ENCODE measurements around the gene MRPL20. TPM values are rescaled to one million over a fixed set of nuclear protein-coding genes. Genes with fewer than 3 reads are reported as not detected.
A peak's percentile ranks its signal among the peaks of the same experiment; 100 is the strongest.
"Not testable (repeated sequence)": the region's sequence is repeated elsewhere in the genome, so short reads cannot be mapped to it uniquely, and the experiment has no call there.

The MRPL20 gene
- total RNA-seq, 2 donors from 2014 or later, result 160 to 218 TPM

DNA sequence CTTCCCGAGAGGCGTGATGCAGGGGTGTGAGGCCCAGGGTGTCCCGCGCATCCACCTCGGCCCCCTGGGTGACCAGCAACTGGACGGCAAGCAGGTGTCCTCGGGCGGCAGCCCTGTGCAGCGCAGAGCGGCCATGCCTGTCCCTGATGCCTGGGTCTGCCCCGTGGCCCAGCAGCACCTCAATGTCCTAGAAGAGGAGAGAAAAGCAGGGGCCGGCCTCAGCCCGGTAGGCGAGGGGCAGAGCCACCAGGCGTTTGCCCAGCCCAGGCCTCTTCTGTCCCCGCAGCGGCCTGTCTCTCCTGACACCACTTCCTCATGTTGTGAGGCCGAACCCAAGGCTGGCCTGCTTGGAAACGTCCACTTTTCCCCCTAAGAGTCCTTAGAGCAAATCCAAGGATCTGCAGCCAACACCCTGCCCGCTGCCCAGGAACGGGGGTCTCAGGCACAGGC, 12.3 kb upstream of the MRPL20 start:
- peak overlapping the region in 1 of 2 donors; percentile 50 for H3K4me3 ChIP-seq
- no peaks in the 10 kb centered on the region for H3K9me3 ChIP-seq
- H3K27ac ChIP-seq, result peak overlapping the region in 1 of 2 donors; percentile 71
- no peaks in the 10 kb centered on the region for H3K36me3 ChIP-seq
- H3K27me3 ChIP-seq, result no peaks in the 10 kb centered on the region
- H3K4me1 ChIP-seq, result peaks cover 0 to 16% of the 10 kb centered on the region in 2 donors
- DNase-seq (ENCODE audit: low spot score), result no peak
- TF ChIP-seq, protein P1, sequence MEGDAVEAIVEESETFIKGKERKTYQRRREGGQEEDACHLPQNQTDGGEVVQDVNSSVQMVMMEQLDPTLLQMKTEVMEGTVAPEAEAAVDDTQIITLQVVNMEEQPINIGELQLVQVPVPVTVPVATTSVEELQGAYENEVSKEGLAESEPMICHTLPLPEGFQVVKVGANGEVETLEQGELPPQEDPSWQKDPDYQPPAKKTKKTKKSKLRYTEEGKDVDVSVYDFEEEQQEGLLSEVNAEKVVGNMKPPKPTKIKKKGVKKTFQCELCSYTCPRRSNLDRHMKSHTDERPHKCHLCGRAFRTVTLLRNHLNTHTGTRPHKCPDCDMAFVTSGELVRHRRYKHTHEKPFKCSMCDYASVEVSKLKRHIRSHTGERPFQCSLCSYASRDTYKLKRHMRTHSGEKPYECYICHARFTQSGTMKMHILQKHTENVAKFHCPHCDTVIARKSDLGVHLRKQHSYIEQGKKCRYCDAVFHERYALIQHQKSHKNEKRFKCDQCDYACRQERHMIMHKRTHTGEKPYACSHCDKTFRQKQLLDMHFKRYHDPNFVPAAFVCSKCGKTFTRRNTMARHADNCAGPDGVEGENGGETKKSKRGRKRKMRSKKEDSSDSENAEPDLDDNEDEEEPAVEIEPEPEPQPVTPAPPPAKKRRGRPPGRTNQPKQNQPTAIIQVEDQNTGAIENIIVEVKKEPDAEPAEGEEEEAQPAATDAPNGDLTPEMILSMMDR (IDR thresholded peaks at IDR 0.05), result no peak

DNA sequence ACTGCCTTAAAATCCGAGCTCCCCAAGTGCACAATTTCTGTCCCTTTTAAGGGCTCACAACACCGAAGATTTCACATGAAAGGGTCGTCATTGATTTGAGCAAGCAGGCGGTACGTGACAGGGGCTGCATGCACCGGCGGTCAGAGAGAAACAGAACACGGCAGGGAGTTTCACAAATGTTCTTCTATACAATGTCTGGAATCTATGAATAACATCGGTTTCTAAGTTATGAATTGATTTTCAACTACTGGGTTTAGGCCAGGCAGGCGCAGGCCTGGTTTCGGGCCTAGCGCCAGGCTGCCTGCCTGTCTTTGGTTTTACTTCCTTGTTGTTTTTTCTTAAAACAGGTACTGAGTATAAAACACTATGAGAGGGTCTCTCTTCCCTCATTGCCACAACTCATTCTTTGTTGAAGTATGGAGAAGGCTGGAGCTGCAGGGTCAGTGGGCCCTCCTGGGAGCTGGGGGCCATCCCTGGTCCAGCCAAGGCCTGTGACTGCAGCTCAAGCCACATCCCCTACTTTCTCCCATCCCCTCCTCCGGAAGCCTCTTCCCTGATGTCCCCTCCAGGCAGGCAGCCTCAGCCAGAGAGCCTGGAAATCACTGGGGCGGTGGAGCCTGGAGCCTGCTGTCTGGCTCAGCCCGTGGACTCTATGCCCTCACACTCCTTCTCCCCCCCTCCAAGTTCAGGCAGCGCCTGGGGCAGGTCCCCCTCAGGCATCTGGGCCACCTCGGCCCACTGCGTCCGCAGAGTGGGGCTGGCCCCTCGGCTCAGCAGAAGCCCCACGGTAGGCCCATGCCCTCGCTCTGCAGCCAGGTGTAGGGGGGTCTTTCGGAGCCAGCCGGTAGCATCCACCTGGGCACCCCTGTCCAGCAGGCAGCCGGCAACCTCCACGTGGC, 11.6 kb upstream of the MRPL20 start:
- H3K27ac ChIP-seq, result no peak overlapping the region

DNA sequence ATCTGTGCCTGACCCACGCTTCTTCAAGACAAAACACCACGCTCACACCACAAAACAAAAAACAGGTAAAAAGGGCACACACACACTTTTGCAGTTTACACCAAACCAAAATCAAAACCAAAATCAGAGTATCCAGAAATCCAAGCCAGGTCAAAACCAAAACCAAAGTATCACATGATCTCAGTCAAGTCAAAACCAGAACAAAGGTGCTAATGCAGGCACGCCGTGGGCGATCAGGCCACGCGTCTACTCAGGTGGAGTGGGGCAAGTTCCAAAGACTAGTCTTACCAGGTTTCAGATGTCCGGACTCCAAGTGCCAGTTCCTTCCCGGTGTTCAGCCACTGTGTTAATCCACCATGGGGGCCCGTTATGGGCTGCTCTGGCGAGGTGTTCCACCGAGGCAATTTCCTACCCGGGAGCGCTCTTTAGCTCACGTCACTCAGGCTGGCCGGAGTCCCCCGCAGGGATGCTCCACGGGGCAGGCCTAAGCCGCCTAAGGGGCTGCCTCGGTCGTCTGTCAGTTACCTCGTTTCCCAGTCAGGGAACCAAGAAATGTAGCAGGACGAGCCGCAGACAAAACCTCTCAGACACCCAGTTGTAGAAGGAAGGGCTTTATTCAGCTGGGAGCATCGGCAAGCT, 10.9 kb upstream of the MRPL20 start:
- H3K4me1 ChIP-seq, result peaks cover 0 to 16% of the 10 kb centered on the region in 2 donors
- H3K27ac ChIP-seq; H3K27me3 ChIP-seq; H3K9me3 ChIP-seq; DNase-seq (ENCODE audit: low spot score); H3K36me3 ChIP-seq; H3K4me3 ChIP-seq: not testable (repeated sequence)

More for the DNA sequence above, 11.6 kb upstream of the MRPL20 start:
- no peaks in the 10 kb centered on the region for H3K36me3 ChIP-seq
- peaks cover 0 to 16% of the 10 kb centered on the region in 2 donors for H3K4me1 ChIP-seq
- no peaks in the 10 kb centered on the region for H3K9me3 ChIP-seq
- no peak for DNase-seq (ENCODE audit: low spot score)
- H3K27me3 ChIP-seq, result no peaks in the 10 kb centered on the region
- no peak overlapping the region for H3K4me3 ChIP-seq
- TF ChIP-seq, protein P1 (IDR thresholded peaks at IDR 0.05), result no peak

DNA sequence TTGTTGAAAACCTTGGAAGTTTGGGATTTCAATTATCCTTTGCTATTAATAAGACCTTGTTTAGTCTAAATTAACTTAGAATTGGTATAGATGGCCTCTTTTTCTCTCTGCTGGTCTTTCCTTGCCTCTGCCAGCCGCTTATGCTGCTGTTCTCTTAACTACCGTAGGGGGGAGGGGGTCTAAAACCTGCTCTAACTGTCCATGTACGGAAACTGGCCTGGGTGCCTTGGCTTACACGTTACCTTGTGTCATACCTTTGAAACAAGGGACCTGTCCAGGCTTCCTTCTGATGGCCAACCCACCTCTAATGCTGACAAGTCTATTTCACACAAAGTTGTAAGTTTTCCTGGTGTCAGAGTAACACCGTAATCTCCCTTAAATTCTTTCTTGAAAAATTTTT, 10.3 kb upstream of the MRPL20 start:
- not testable (repeated sequence) for H3K27ac ChIP-seq; H3K36me3 ChIP-seq; DNase-seq (ENCODE audit: low spot score); H3K9me3 ChIP-seq; H3K27me3 ChIP-seq; H3K4me3 ChIP-seq
- peaks cover 0 to 16% of the 10 kb centered on the region in 2 donors for H3K4me1 ChIP-seq

DNA sequence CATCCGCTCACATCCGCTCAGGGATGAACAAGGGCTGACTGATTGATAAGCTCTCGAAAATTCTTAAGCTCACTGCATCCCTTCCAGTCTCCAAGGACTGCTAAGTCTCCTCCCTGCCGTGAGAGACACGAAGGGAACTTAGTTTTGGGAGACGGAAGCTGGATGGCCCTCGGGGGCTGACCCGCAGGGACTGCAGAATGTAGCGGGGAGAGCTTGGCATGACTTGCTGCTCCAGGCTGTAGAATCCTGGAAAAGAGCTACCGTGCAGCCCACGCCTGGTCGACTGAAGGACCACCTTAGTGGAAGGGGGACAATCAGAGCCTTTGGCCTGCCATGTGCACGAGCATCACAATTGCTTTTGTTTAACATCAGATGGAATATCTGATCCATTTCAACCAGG, 8.7 kb upstream of the MRPL20 start:
- no peak for DNase-seq (ENCODE audit: low spot score)
- no peaks in the 10 kb centered on the region for H3K27me3 ChIP-seq

DNA sequence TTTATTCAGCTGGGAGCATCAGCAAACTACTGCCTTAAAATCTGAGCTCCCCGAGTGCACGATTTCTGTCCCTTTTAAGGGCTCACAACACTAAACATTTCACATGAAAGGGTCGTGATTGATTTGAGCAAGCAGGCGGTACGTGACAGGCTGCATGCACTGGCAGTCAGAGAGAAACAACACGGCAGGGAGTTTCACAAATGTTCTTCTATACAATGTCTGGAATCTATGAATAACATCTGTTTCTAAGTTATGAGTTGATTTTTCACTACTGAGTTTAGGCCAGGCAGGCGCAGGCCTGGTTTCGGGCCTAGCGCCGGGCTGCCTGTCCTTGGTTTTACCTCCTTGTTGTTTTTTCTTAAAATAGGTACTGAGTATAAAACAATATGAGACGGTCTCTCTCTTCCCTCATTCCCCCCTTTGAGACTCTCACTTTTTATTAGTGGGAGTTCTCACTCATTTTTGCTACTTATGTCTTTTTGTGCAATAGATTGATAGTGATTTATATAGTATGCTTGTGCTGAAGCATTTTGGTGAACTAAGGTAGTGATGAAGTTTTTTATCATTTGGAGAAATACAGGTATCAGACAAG, 5.3 kb upstream of the MRPL20 start:
- H3K9me3 ChIP-seq; H3K27me3 ChIP-seq; DNase-seq (ENCODE audit: low spot score); H3K36me3 ChIP-seq; H3K4me3 ChIP-seq; H3K27ac ChIP-seq: not testable (repeated sequence)
- H3K4me1 ChIP-seq, result peaks cover 0 to 16% of the 10 kb centered on the region in 2 donors

More for the DNA sequence above, 8.7 kb upstream of the MRPL20 start:
- H3K4me3 ChIP-seq, result no peak overlapping the region
- H3K27ac ChIP-seq, result no peak overlapping the region
- H3K4me1 ChIP-seq, result peaks cover 0 to 13% of the 10 kb centered on the region in 2 donors
- TF ChIP-seq, protein P1 (IDR thresholded peaks at IDR 0.05), result no peak
- no peaks in the 10 kb centered on the region for H3K9me3 ChIP-seq
- H3K36me3 ChIP-seq, result no peaks in the 10 kb centered on the region

DNA sequence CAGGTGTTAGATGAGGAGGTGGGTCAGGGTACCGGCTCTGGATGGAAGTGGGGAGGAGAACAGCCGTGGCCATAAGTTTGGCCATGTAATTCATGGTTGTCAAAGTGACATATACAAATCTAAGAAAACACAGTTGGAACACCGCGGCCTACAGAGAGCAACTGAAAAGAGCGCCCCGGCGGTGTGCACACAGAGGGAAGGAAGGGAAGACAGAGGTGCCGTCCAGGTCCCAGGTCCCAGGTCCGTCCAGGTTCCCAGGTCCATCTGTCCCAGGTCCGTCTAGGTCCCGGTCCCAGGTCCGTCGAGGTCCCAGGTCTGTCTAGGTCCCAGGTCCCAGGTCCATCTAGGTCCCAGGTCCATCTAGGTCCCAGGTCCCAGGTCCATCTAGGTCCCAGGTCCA, 4.5 kb upstream of the MRPL20 start:
- TF ChIP-seq, protein P1 (IDR thresholded peaks at IDR 0.05), result no peak
- no peaks in the 10 kb centered on the region for H3K27me3 ChIP-seq
- DNase-seq (ENCODE audit: low spot score), result no peak
- H3K36me3 ChIP-seq, result no peaks in the 10 kb centered on the region
- H3K4me3 ChIP-seq, result no peak overlapping the region
- H3K4me1 ChIP-seq, result peaks cover 0 to 17% of the 10 kb centered on the region in 2 donors
- no peaks in the 10 kb centered on the region for H3K9me3 ChIP-seq
- no peak overlapping the region for H3K27ac ChIP-seq

DNA sequence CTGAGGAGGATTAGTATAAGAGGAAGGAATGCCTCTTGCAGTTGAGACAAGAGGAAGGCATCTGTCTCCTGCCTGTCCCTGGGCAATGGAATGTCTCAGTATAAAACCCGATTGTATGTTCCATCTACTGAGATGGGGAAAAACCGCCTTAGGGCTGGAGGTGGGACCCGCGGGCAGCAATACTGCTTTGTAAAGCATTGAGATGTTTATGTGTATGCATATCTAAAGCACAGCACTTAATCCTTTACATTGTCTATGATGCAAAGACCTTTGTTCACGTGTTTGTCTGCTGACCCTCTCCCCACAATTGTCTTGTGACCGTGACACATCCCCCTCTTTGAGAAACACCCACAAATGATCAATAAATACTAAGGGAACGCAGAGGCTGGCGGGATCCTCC, 3.1 kb upstream of the MRPL20 start:
- H3K4me1 ChIP-seq, result peaks cover 0 to 31% of the 10 kb centered on the region in 2 donors
- H3K9me3 ChIP-seq; H3K4me3 ChIP-seq; H3K27ac ChIP-seq; DNase-seq (ENCODE audit: low spot score); H3K36me3 ChIP-seq; H3K27me3 ChIP-seq: not testable (repeated sequence)

Measured in right atrium auricular region (tissue), 2 donors.